HCT116 (cell line): ENCODE results near the gene ABCC2. TPM values are rescaled to one million over a fixed set of nuclear protein-coding genes. Genes with fewer than 3 reads are reported as not detected.

Source experiments
- ATAC-seq: fragments of 200-7000 bp; cut with Tn5 transposase; 2 replicates; pipeline ENCODE4 v1.9.1; 2020; ENCODE audit warnings: mild to moderate bottlenecking, moderate library complexity
- BruUV-seq: library from RNA; stranded (reverse); fragments of 400-500 nt; replicated peaks from 2 replicates; lab custom pipeline; 2021; lab: Mats Ljungman, UMichigan
- CTCF ChIA-PET: fragments of 300-600 bp; sonication (Branson Sonifier 250); formaldehyde crosslinking; loops from one replicate; lab custom pipeline; 2021; ENCODE audit warnings: antibody characterized with exemption; lab: Charles Lee
- POLR2A ChIA-PET: fragments of 300-600, 350-600 bp; sonication (Branson Sonifier 250); formaldehyde crosslinking; loops from one replicate; lab custom pipeline; 2021; ENCODE audit warnings: antibody characterized with exemption; lab: Charles Lee
- RAD21 ChIA-PET, 2 experiments: fragments of 300-600 bp; sonication (Branson Sonifier 250); formaldehyde crosslinking; loops; one replicate each; lab custom pipeline; 2023; ENCODE audit warnings: low total read pairs in 2 of 2; ENCODE audit not compliant: uncharacterized antibody in 2 of 2, unreplicated experiment in 2 of 2, low non-redundant PET in 1 of 2; lab: Charles Lee
- DNase-seq: peaks from one replicate; pipeline ENCODE4 v3.0.0-alpha.2; 2010; ENCODE audit warnings: low read depth, low spot score
- H2AFZ ChIP-seq: fragments of 200-600 bp; shearing (Covaris generic), sonication (generic); 2 replicates; pipeline ENCODE4 v1.6.1; 2017; ENCODE audit warnings: low read depth, mixed run types, mixed read lengths, antibody characterized with exemption, low read length; ENCODE audit not compliant: poor library complexity, severe bottlenecking
- H3K27ac ChIP-seq: 2 replicates; pipeline ENCODE4 v1.5.1; 2012; ENCODE audit warnings: low read depth, low read length
- H3K27me3 ChIP-seq: fragments of 200-600 bp; sonication (generic); 2 replicates; pipeline ENCODE4 v1.6.1; 2016; ENCODE audit warnings: mixed run types, low read length, mixed read lengths; ENCODE audit not compliant: insufficient read depth
- H3K36me3 ChIP-seq, 2 experiments: fragments of 200-500 bp in 1 of 2; fragments of 200-600 bp in 1 of 2; sonication (Bioruptor generic) in 1 of 2; sonication (generic) in 1 of 2; 2 replicates each; pipeline versions ENCODE4 v1.5.1 to v1.6.1; 2014 to 2016; ENCODE audit warnings: low read length in 2 of 2, inconsistent platforms in 1 of 2, mixed read lengths in 1 of 2, mixed run types in 1 of 2; ENCODE audit not compliant: insufficient read depth in 2 of 2, control insufficient read depth in 1 of 2
- H3K4me1 ChIP-seq, 2 experiments: fragments of 200-600 bp in 1 of 2; sonication (generic) in 1 of 2; 2 replicates each; pipeline versions ENCODE4 v1.5.1 to v1.6.1; 2012 to 2017; ENCODE audit warnings: low read length in 2 of 2, inconsistent platforms in 1 of 2, mild to moderate bottlenecking in 1 of 2, mixed read lengths in 1 of 2, mixed run types in 1 of 2, moderate library complexity in 1 of 2; ENCODE audit not compliant: insufficient read depth in 2 of 2, control insufficient read depth in 1 of 2
- H3K4me2 ChIP-seq: fragments of 200-600 bp; sonication (generic); 2 replicates; pipeline ENCODE4 v1.6.1; 2017; ENCODE audit warnings: mixed run types, low read length, mixed read lengths
- H3K4me3 ChIP-seq, 2 experiments: fragments of 200-600 bp in 1 of 2; sonication (generic) in 1 of 2; replicated peaks in 1 of 2; 2 replicates each; pipeline ENCODE4 v1.5.1; 2011 to 2016; ENCODE audit warnings: low read length in 2 of 2, control low read depth in 1 of 2, low read depth in 1 of 2, mild to moderate bottlenecking in 1 of 2, mixed read lengths in 1 of 2, mixed run types in 1 of 2
- H3K79me2 ChIP-seq: fragments of 200-600 bp; sonication (generic); 2 replicates; pipeline ENCODE4 v1.6.1; 2017; ENCODE audit warnings: mild to moderate bottlenecking, mixed run types, low read length, moderate library complexity, mixed read lengths; ENCODE audit not compliant: insufficient read depth
- H3K9ac ChIP-seq: fragments of 200-600 bp; sonication (generic); 2 replicates; pipeline ENCODE4 v1.6.1; 2016; ENCODE audit warnings: low read length, mixed read lengths
- H3K9me2 ChIP-seq: fragments of 200-600 bp; sonication (generic), shearing (Covaris generic); 2 replicates; pipeline ENCODE4 v1.6.1; 2017; ENCODE audit warnings: mixed run types, mild to moderate bottlenecking, moderate library complexity; ENCODE audit not compliant: insufficient read depth
- H3K9me3 ChIP-seq, 2 experiments: fragments of 200-500 bp in 1 of 2; fragments of 200-600 bp in 1 of 2; sonication (Bioruptor generic) in 1 of 2; sonication (generic) in 1 of 2; 2 replicates each; pipeline ENCODE4 v1.6.1; 2014 to 2017; ENCODE audit warnings: low read length in 2 of 2, mixed read lengths in 2 of 2, inconsistent platforms in 1 of 2, low read depth in 1 of 2, mild to moderate bottlenecking in 1 of 2, mixed run types in 1 of 2, moderate library complexity in 1 of 2; ENCODE audit not compliant: control insufficient read depth in 1 of 2, insufficient read depth in 1 of 2
- H4K20me1 ChIP-seq: fragments of 200-600 bp; sonication (generic), shearing (Covaris generic); 2 replicates; pipeline ENCODE4 v1.6.1; 2017; ENCODE audit warnings: mixed run types, mild to moderate bottlenecking, moderate library complexity; ENCODE audit not compliant: insufficient read depth
- ATF3 ChIP-seq: IDR thresholded peaks from 2 replicates; pipeline ENCODE4 v1.6.1; 2012
- CTCF ChIP-seq, 3 experiments: fragments of 200-600 bp in 1 of 3; sonication (generic) in 1 of 3; IDR thresholded peaks in 2 of 3; conservative IDR thresholded peaks in 1 of 3; 2 replicates each; pipeline ENCODE4 v1.5.1; 2012 to 2017; ENCODE audit warnings: low read depth in 2 of 3, low read length in 2 of 3, antibody characterized with exemption in 1 of 3, borderline replicate concordance in 1 of 3, control low read depth in 1 of 3, mild to moderate bottlenecking in 1 of 3, mixed read lengths in 1 of 3, mixed run types in 1 of 3, moderate library complexity in 1 of 3; ENCODE audit not compliant: insufficient read depth in 1 of 3
- ELF1 ChIP-seq: IDR thresholded peaks from 2 replicates; pipeline ENCODE4 v1.6.1; 2012; ENCODE audit warnings: low read depth, borderline replicate concordance
- EZH2phosphoT487 ChIP-seq: fragments of 200-600 bp; IDR thresholded peaks from 2 replicates; pipeline ENCODE4 v1.6.1; 2018; ENCODE audit warnings: antibody characterized with exemption, borderline replicate concordance
- POLR2A ChIP-seq: IDR thresholded peaks from 2 replicates; pipeline ENCODE4 v1.7.0; 2011; ENCODE audit warnings: borderline replicate concordance; ENCODE audit not compliant: insufficient read depth, insufficient read length; ENCODE audit errors: extremely low read depth
- REST ChIP-seq: IDR thresholded peaks from 2 replicates; pipeline ENCODE4 v1.6.1; 2012; ENCODE audit warnings: low read depth
- SIN3A ChIP-seq: IDR thresholded peaks from 2 replicates; pipeline ENCODE4 v1.6.1; 2012; ENCODE audit warnings: low read depth
- SP1 ChIP-seq: IDR thresholded peaks from 2 replicates; pipeline ENCODE4 v1.6.1; 2012; ENCODE audit warnings: low read depth
- TCF7L2 ChIP-seq: IDR thresholded peaks from 2 replicates; pipeline ENCODE4 v1.7.0; 2011; ENCODE audit warnings: borderline replicate concordance, inconsistent platforms; ENCODE audit not compliant: insufficient read depth, insufficient read length; ENCODE audit errors: extremely low read depth
- YY1 ChIP-seq: IDR thresholded peaks from 2 replicates; pipeline ENCODE4 v1.6.1; 2011; ENCODE audit warnings: low read length, low read depth, moderate library complexity, mild to moderate bottlenecking; ENCODE audit not compliant: insufficient replicate concordance; ENCODE audit errors: extremely low read depth
- ZBTB33 ChIP-seq: IDR thresholded peaks from 2 replicates; pipeline ENCODE4 v1.6.1; 2011; ENCODE audit warnings: mild to moderate bottlenecking, low read length, moderate library complexity; ENCODE audit not compliant: insufficient replicate concordance; ENCODE audit errors: extremely low read depth
- ZNF274 ChIP-seq: fragments of 200-500 bp; sonication (Bioruptor generic); IDR thresholded peaks from 2 replicates; pipeline ENCODE4 v1.6.1; 2014; ENCODE audit warnings: mild to moderate bottlenecking, low read depth, low read length, inconsistent platforms
- intact Hi-C: fragments of 100-400 bp; cut with micrococcal nuclease; formaldehyde crosslinking; loops from 2 replicates; pipeline ENCODE4 v1.10.0; 2022
- total RNA-seq: library from RNA; stranded (reverse); gene quantifications from one replicate; pipeline ENCODE4 v1.2.1, GENCODE V29; 2021; ENCODE audit not compliant: unreplicated experiment
- TF ChIP-seq, protein P1 (sequence below): IDR thresholded peaks from 2 replicates; pipeline ENCODE4 v1.6.1; 2012

Gene ABCC2
- total RNA-seq, 1 experiment from 2014 or later = 88.2 TPM

GRCh38 chr10:99809481-99809880 lies 27.0 kb downstream of the ABCC2 start:
- Histone ChIP-seq H3K27ac (no peak overlapping the region), H3K4me3 (no peak overlapping the region), H2AFZ (no peak overlapping the region), H3K9me2 (no peaks in the 10 kb centered on the region), H3K79me2 (no peaks in the 10 kb centered on the region), H3K9me3 (no peaks in the 10 kb centered on the region), H3K9ac (no peak overlapping the region), H3K4me1 (no peaks in the 10 kb centered on the region), H4K20me1 (no peaks in the 10 kb centered on the region), H3K27me3 (no peaks in the 10 kb centered on the region), H3K36me3 (peaks cover 32 to 83% of the 10 kb centered on the region in 2 experiments; a peak in 3 of 4 replicates), H3K4me2 (no peak overlapping the region)
- ATAC-seq (no peak), DNase-seq (no peak)
- BruUV-seq = no TSS peak
- ChIA-PET POLR2A (no interaction called here), RAD21 (no interaction called here), CTCF (no interaction called here)
- TF ChIP-seq REST (no peak), CTCF (IDR thresholded peaks at IDR 0.05 in 2 of 3, conservative IDR thresholded peaks at IDR 0.05 in 1 of 3; ENCODE audit: borderline replicate concordance in 1 of 3, insufficient read depth in 1 of 3, low read depth in 2 of 3, low read length in 2 of 3) (no peak), ATF3 (no peak), SIN3A (no peak), SP1 (no peak), EZH2phosphoT487 (no peak), TCF7L2 (no peak), ZNF274 (no peak), ELF1 (no peak), YY1 (no peak), POLR2A (no peak), ZBTB33 (no peak)
- TF ChIP-seq, protein P1, sequence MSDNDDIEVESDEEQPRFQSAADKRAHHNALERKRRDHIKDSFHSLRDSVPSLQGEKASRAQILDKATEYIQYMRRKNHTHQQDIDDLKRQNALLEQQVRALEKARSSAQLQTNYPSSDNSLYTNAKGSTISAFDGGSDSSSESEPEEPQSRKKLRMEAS = no peak
- intact Hi-C loops = no loop called here
